Panc1 (cell line): ENCODE results near the gene EXT2. TPM values are rescaled to one million over a fixed set of nuclear protein-coding genes. Genes with fewer than 3 reads are reported as not detected.
A peak's percentile ranks its signal among the peaks of the same experiment; 100 is the strongest.

ENCODE experiments used
- ATAC-seq: fragments of 200-7000 bp; cut with Tn5 transposase; 2 replicates; pipeline ENCODE4 v1.9.1; 2020; ENCODE audit warnings: mild to moderate bottlenecking, moderate library complexity
- BruUV-seq: library from RNA; stranded (reverse); fragments of 400-500 nt; replicated peaks from 2 replicates; lab custom pipeline; 2021; lab: Mats Ljungman, UMichigan
- CTCF ChIA-PET: fragments of 300-600 bp; sonication (Branson Sonifier 250); formaldehyde crosslinking; loops from one replicate; lab custom pipeline; 2022; ENCODE audit warnings: antibody characterized with exemption; lab: Charles Lee
- POLR2A ChIA-PET: fragments of 300-600 bp; sonication (Branson Sonifier 250); formaldehyde crosslinking; loops from one replicate; lab custom pipeline; 2022; ENCODE audit warnings: antibody characterized with exemption; lab: Charles Lee
- DNase-seq: peaks from one replicate; pipeline ENCODE4 v3.0.0-alpha.2; 2010; ENCODE audit warnings: low read depth, low spot score
- H3K27ac ChIP-seq: 2 replicates; pipeline ENCODE4 v1.5.1; 2011; ENCODE audit warnings: mild to moderate bottlenecking, low read length, inconsistent platforms
- H3K27me3 ChIP-seq: fragments of 200-500 bp; sonication (Bioruptor generic); 2 replicates; pipeline ENCODE4 v1.6.0; 2014; ENCODE audit warnings: low read length, inconsistent platforms; ENCODE audit not compliant: control insufficient read depth, insufficient read depth
- H3K36me3 ChIP-seq: fragments of 200-500 bp; sonication (Bioruptor generic); 2 replicates; pipeline ENCODE4 v1.5.1; 2014; ENCODE audit warnings: inconsistent platforms, mild to moderate bottlenecking, low read length, moderate library complexity; ENCODE audit not compliant: control insufficient read depth, insufficient read depth
- H3K4me1 ChIP-seq: 2 replicates; pipeline ENCODE4 v1.5.1; 2011; ENCODE audit warnings: inconsistent platforms, mild to moderate bottlenecking, low read length, moderate library complexity; ENCODE audit not compliant: control insufficient read depth, insufficient read depth
- H3K4me3 ChIP-seq, 2 experiments: 2 replicates each; pipeline ENCODE4 v1.5.1; 2011 to 2012; ENCODE audit warnings: low read depth in 2 of 2, low read length in 2 of 2, mild to moderate bottlenecking in 2 of 2, inconsistent platforms in 1 of 2, moderate library complexity in 1 of 2
- H3K9me3 ChIP-seq: fragments of 200-500 bp; sonication (Bioruptor generic); 2 replicates; pipeline ENCODE4 v1.5.1; 2014; ENCODE audit warnings: low read depth, mild to moderate bottlenecking, inconsistent platforms, low read length, moderate library complexity; ENCODE audit not compliant: control insufficient read depth, insufficient read depth
- POLR2AphosphoS5 ChIP-seq: IDR thresholded peaks from 2 replicates; pipeline ENCODE4 v1.6.1; 2012; ENCODE audit warnings: mild to moderate bottlenecking, low read depth, low read length, moderate library complexity
- SIN3A ChIP-seq: IDR thresholded peaks from 2 replicates; pipeline ENCODE4 v1.6.1; 2012; ENCODE audit warnings: low read depth, mild to moderate bottlenecking, low read length, moderate library complexity, borderline replicate concordance; ENCODE audit not compliant: insufficient read depth
- TCF7L2 ChIP-seq: IDR thresholded peaks from 2 replicates; pipeline ENCODE4 v1.6.1; 2011; ENCODE audit warnings: mild to moderate bottlenecking, low read depth, low read length, inconsistent platforms
- in situ Hi-C: cut with HindIII; loops from 2 replicates; pipeline ENCODE4 v1.10.0; 2016; ENCODE audit warnings: low sequenced_read_pairs, low pct_unique_long_range_greater_than_20kb
- intact Hi-C: fragments of 100-400 bp; cut with micrococcal nuclease; formaldehyde crosslinking; loops from one replicate; pipeline ENCODE4 v1.10.0; 2022; ENCODE audit not compliant: unreplicated experiment
- total RNA-seq: library from RNA; stranded (reverse); gene quantifications from one replicate; pipeline ENCODE4 v1.2.1, GENCODE V29; 2021; ENCODE audit not compliant: unreplicated experiment
- TF ChIP-seq, protein P1 (sequence below), 2 experiments: IDR thresholded peaks; 2 replicates each; pipeline ENCODE4 v1.6.1; 2011 to 2012; ENCODE audit warnings: low read depth in 2 of 2, control low read depth in 1 of 2, low read length in 1 of 2, mild to moderate bottlenecking in 1 of 2, moderate library complexity in 1 of 2; ENCODE audit not compliant: insufficient read depth in 1 of 2
- TF ChIP-seq, protein P2 (sequence below): fragments of 450-650 bp; IDR thresholded peaks from 2 replicates; pipeline ENCODE4 v1.5.1; 2017; ENCODE audit warnings: mild to moderate bottlenecking

EXT2 gene
- total RNA-seq, 1 experiment from 2014 or later: 57.5 TPM

DNA sequence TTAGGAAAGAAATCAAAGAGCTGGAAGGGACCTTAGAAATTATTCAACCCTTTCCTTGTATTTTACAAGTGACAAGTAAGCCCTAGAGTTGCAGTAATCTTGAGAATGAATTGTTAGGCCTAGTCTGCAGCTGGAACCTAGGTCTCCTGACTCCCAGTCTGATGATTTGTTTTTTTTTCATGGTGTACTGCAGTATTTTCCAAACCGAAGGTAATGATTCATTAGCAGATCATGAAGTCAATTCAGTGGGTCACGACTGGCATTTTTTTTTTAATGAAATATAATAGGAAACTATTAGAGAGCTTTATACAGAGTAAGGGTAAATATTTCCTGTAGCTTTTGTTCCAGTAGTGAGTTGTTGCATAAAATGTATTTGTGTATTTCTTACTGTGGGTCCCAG is 42.8 kb downstream of the EXT2 start:
- ATAC-seq: no peak

DNA sequence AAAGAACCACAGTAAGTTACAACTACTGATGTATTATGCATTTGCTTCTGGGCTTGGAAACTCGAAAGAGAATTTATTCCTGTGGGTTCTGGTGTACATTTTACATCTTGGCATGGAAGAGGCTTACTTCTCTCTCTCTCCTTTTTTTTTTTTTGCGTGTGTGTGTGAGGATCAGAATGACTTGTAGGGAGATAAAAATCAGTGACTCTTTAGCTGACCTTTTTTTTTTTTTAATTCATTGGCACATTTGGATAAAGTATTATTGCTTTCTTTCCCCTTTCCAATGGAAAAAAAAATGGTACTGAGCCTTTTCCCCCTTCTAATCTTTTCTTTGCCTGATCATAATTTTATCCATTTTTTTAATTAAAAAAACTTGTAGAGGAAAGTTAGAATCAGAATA is 43.5 kb downstream of the EXT2 start:
- BruUV-seq: no TSS peak
- TF ChIP-seq SIN3A: no peak
- TF ChIP-seq, protein P1, sequence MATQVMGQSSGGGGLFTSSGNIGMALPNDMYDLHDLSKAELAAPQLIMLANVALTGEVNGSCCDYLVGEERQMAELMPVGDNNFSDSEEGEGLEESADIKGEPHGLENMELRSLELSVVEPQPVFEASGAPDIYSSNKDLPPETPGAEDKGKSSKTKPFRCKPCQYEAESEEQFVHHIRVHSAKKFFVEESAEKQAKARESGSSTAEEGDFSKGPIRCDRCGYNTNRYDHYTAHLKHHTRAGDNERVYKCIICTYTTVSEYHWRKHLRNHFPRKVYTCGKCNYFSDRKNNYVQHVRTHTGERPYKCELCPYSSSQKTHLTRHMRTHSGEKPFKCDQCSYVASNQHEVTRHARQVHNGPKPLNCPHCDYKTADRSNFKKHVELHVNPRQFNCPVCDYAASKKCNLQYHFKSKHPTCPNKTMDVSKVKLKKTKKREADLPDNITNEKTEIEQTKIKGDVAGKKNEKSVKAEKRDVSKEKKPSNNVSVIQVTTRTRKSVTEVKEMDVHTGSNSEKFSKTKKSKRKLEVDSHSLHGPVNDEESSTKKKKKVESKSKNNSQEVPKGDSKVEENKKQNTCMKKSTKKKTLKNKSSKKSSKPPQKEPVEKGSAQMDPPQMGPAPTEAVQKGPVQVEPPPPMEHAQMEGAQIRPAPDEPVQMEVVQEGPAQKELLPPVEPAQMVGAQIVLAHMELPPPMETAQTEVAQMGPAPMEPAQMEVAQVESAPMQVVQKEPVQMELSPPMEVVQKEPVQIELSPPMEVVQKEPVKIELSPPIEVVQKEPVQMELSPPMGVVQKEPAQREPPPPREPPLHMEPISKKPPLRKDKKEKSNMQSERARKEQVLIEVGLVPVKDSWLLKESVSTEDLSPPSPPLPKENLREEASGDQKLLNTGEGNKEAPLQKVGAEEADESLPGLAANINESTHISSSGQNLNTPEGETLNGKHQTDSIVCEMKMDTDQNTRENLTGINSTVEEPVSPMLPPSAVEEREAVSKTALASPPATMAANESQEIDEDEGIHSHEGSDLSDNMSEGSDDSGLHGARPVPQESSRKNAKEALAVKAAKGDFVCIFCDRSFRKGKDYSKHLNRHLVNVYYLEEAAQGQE (IDR thresholded peaks at IDR 0.05; ENCODE audit: insufficient read depth in 1 of 2, low read depth in 2 of 2, low read length in 1 of 2): no peak
- no peak for TF ChIP-seq POLR2AphosphoS5
- TF ChIP-seq TCF7L2: no peak
- TF ChIP-seq, protein P2, sequence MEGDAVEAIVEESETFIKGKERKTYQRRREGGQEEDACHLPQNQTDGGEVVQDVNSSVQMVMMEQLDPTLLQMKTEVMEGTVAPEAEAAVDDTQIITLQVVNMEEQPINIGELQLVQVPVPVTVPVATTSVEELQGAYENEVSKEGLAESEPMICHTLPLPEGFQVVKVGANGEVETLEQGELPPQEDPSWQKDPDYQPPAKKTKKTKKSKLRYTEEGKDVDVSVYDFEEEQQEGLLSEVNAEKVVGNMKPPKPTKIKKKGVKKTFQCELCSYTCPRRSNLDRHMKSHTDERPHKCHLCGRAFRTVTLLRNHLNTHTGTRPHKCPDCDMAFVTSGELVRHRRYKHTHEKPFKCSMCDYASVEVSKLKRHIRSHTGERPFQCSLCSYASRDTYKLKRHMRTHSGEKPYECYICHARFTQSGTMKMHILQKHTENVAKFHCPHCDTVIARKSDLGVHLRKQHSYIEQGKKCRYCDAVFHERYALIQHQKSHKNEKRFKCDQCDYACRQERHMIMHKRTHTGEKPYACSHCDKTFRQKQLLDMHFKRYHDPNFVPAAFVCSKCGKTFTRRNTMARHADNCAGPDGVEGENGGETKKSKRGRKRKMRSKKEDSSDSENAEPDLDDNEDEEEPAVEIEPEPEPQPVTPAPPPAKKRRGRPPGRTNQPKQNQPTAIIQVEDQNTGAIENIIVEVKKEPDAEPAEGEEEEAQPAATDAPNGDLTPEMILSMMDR: no peak
- Histone ChIP-seq H3K4me1 (peaks cover 20% of the 10 kb centered on the region), H3K9me3 (no peaks in the 10 kb centered on the region), H3K4me3 (no peak overlapping the region), H3K27me3 (no peaks in the 10 kb centered on the region), H3K36me3 (no peaks in the 10 kb centered on the region), H3K27ac (no peak overlapping the region; the same call in 1 of the 2 replicates)
- POLR2A ChIA-PET: no interaction called here
- CTCF ChIA-PET: no interaction called here
- DNase-seq (no peak), ATAC-seq (no peak)
- in situ Hi-C loops (no loop called here), intact Hi-C loops (loop anchor here (10.0 kb wide), 1 partner anchor 146 kb away; no protein-coding TSS in a partner anchor)

More for the DNA sequence above, 42.8 kb downstream of the EXT2 start:
- no peak for DNase-seq
- Histone ChIP-seq H3K36me3 (no peaks in the 10 kb centered on the region), H3K4me3 (no peak overlapping the region), H3K27ac (peak overlapping the region; percentile 44; the same call in 1 of the 2 replicates), H3K27me3 (no peaks in the 10 kb centered on the region), H3K9me3 (no peaks in the 10 kb centered on the region), H3K4me1 (peaks cover 16% of the 10 kb centered on the region)
- no TSS peak for BruUV-seq
- ChIA-PET CTCF (no interaction called here), POLR2A (no interaction called here)
- TF ChIP-seq TCF7L2 (no peak), SIN3A (no peak), POLR2AphosphoS5 (no peak)
- TF ChIP-seq, protein P1 (IDR thresholded peaks at IDR 0.05; ENCODE audit: insufficient read depth in 1 of 2, low read depth in 2 of 2, low read length in 1 of 2): no peak
- TF ChIP-seq, protein P2: no peak
- intact Hi-C loops: loop anchor here (10.0 kb wide), 1 partner anchor 147 kb away; no protein-coding TSS in a partner anchor
- in situ Hi-C loops: no loop called here
